ENCODE measurements around the gene TMEM239.
"Not testable (repeated sequence)": the region's sequence is repeated elsewhere in the genome, so short reads cannot be mapped to it uniquely, and the experiment has no call there.

Gene TMEM239

DNA sequence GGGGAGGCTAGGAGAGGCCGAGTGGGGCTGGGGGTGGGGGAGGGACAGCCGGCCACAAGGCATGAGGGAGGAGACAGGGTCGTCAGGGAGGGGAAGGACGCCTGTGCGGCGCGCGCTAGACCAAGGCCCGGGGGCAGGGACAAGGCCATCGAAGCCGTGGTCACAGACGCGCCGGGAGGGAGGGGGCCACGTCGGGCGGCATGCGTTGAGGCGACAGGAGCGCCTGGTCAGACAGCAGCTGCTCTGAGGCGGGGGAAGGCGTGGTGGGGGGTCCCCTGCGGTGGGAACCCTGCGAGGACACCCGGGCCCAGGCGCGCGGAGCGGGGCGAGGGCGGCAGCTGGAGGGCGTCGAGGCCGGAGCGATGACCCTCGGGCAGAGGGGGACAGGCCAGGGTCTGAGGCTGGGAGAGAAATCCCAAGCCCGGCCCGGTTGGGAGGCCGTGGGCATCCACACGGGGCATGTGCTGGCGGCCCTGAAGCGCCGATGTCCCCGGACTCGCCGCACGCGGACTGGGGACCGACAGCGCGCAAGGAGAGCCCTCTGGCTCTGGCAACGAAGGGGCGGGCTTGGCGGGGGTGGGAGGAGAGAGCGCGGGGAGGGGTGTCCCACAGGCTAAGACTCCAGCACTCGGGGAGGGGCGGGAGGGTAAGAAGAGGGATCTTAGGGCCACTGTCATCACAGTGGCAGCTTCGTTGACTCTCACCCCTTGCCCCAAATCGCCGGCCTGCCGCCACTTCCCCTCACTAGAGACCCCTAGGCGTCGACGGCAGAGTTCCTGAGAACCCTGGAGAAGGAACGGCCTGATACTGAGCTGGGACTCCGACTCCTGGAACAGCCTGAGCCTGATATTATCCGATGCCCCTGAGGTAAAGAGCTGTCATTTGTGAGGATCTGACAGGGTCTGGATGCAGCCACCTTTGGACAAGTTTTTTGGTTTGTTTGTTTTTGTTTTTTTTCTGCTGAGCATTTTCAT lies 5.0 kb downstream of the TMEM239 start:
- TF ChIP-seq POLR2A (IDR thresholded peaks at IDR 0.05; ENCODE audit: low read length), result no peak
- TF ChIP-seq GATA1 (IDR thresholded peaks at IDR 0.05; ENCODE audit: low read depth, low read length), result no peak
- no peak for DNase-seq

DNA sequence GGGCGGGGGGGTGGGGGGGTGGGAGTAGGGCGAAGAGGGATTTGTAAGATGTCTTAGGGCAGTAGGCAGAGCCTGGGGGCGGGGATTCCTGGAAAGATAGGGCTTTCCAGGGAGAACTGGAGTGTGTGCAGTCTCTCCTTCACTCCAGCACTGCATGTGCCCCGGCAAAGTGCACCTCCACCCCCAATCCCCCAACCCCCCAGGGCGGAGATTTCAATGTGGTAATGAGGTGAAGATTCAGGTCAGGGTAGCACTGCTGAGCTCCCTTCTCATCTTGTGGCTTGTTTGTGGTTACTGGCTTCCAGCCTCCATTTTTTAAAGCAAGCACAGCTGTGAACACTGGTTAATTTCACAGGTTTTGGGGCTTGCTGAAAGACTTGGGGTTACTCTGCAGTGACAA lies 5.9 kb downstream of the TMEM239 start:
- DNase-seq, result no peak
- no peak for TF ChIP-seq POLR2A (IDR thresholded peaks at IDR 0.05; ENCODE audit: low read length)

DNA sequence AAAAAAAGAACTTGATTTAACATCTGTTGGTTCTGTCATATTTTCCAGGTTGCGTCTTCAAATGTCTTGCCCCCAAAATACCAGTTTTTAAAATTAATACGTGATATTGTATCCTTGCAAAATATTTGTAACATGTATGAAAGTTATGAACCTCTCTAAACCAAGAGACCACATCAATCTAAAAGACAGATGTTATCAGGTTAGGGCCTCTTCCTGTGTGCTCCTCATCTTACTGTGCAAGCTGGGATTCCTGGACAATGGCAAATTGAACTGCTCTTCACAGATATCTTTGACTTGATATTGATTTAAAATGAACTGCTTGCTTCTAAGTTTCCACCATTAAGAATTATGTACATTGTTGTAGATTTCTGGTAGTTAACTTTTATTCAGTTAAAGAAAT lies 9.6 kb downstream of the TMEM239 start:
- no peak for DNase-seq

DNA sequence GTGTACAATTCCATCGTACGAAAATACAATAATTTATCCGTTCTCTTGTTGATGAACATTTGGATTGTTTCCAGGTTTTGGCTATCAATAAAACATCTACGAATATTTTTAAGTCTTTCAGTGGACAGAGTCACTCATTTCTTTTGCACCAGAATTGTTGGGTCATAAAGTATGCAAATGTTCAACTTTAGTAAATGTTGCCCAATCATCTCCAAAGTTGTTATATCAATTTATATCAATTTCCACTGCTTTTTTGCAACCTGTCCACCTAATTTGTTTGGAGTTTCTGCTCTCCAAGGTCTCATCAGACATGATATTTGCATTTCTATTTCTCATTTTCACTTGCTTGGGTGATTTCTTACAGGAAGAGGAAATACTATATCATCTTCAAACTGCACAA lies 10.5 kb downstream of the TMEM239 start:
- DNase-seq, result no peak
- TF ChIP-seq GATA1 (IDR thresholded peaks at IDR 0.05; ENCODE audit: low read depth, low read length), result no peak
- no peak for TF ChIP-seq POLR2A (IDR thresholded peaks at IDR 0.05; ENCODE audit: low read length)

More for the DNA sequence above, 9.6 kb downstream of the TMEM239 start:
- TF ChIP-seq GATA1 (IDR thresholded peaks at IDR 0.05; ENCODE audit: low read depth, low read length) (no peak), POLR2A (IDR thresholded peaks at IDR 0.05; ENCODE audit: low read length) (no peak)

DNA sequence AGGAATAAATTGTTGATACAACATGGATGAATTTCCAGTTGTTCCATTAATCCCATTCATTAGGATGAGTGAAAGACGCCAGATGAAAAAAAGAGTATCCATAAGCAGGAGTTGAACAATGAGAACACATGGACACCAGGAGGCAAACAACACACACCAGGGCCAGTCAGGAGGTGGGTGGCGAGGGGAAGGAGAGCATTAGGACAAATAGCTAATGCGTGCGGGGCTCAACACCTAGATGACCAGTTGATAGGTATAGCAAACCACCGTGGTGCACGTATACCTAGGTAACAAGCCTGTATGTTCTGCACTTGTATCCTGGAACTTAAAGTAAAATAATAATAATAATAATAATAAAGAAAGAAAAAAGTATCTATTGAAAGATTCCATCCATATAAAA lies 13.2 kb downstream of the TMEM239 start:
- DNase-seq, result no peak
- TF ChIP-seq GATA1 (IDR thresholded peaks at IDR 0.05; ENCODE audit: low read depth, low read length) (no peak), POLR2A (IDR thresholded peaks at IDR 0.05; ENCODE audit: low read length) (no peak)

DNA sequence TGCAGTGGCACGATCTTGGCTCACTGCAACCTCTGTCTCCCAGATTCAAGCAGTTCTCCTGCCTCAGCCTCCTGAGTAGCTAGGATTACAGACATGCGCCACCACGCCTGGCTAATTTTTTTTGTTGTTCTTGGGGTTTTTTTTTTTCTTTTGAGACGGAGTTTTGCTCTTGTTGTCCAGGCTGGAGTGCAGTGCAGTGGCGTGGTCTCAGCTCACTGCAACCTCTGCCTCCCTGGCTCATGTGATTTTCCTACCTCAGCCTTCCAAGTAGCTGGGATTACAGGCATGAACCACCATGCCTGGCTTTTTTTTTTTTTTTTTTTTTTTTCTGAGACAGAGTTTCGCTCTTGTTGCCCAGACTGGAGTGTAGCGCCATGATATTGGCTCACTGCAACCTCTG lies 15.0 kb downstream of the TMEM239 start:
- DNase-seq, result not testable (repeated sequence)

DNA sequence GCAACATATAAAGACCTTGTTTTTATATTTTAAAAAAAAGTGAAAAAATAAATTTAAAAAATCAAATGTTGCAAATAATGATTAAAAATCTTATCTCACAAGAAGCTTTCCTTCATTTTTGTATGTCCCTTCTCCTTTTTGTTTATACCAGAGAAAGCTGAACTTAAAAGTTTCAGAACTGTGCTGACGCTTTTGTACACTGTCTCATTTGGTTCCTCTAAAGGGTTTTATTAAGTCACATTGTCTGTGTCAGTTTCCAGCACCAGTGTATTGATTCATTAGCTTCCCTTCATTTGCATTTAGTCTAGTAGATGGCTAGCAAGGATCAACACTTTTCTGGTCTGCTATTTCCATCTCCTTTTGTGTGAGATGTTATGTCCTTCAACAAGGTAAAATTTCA lies 17.6 kb downstream of the TMEM239 start:
- no peak for DNase-seq

DNA sequence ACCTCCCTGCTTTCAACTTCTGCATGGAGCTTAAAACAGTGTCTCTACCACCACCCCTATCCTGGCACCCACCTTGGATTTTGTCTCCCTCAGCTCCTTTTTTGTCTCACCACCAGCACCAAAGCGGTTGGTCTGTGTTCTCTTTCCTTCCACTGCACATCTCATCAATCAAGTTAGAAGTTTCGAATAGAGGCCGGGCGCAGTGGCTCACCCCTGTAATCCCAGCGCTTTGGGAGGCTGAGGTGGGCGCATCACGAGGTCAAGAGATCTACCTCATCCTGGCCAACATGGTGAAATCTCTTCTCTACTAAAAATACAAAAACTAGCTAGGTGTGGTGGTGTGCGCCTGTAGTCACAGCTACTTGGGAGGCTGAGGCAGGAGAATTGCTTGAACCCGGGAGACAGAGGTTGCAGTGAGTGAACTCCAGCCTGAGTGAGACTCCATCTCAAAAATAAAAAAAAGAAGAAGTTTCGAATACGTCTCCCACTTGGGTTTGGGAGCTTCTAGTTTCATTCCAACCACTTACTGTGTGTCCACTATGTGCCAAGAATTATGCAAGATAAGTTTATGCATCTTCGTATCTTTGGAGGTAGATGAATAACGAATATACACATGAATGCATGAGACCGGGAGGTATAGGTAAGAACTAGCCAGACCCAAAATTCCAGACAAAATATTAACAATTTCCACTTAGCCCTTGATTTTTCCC lies 18.4 kb downstream of the TMEM239 start:
- TF ChIP-seq GATA1 (IDR thresholded peaks at IDR 0.05; ENCODE audit: low read depth, low read length), result no peak
- no peak for TF ChIP-seq POLR2A (IDR thresholded peaks at IDR 0.05; ENCODE audit: low read length)

More for the DNA sequence above, 17.6 kb downstream of the TMEM239 start:
- TF ChIP-seq POLR2A (IDR thresholded peaks at IDR 0.05; ENCODE audit: low read length) (no peak), GATA1 (IDR thresholded peaks at IDR 0.05; ENCODE audit: low read depth, low read length) (no peak)

DNA sequence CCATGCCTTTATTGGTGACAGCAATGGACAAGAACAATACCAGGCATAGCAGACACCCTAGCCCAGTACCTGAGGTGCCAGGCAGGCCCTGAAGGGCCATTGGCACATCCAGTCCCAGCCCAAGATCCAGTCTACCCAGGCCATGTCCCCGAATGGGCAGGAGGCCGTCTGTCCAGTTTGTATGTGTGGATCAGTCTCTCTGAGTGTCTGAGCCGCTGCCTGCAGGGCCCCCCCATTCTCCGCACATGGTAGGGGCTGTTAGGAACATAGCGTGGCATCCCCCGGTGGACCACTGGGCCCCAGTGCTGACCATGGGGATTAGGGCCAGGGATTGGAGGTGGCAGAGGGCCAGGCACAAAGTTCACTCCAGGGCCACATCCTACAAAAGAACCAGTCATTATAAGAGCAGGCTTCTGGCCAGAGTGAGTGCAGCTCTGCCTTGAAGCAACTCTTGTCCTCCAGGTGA lies 19.2 kb downstream of the TMEM239 start:
- DNase-seq, result no peak
- TF ChIP-seq POLR2A (IDR thresholded peaks at IDR 0.05; ENCODE audit: low read length), result no peak

More for the DNA sequence above, 18.4 kb downstream of the TMEM239 start:
- DNase-seq, result no peak

DNA sequence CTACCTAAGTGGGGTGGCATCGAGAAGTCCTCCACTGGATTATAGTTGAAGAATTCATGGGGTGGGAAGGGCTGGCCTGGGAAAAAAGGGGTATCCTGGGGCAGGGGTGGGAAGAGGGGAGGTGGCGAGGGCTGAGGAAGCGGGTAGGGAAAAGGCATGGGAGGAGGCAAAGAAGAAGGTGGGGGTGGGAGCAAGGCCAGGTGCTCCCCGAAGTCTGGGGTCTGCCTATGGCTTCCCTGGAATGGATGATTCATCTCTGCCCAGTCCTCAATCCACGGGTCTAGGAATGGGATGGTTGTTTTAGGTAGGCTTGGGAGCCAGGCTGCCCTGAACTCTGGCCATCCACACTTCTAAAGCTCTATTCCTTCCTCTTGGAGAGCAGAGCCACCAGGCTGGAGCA lies 19.9 kb downstream of the TMEM239 start:
- no peak for DNase-seq
- TF ChIP-seq POLR2A (IDR thresholded peaks at IDR 0.05; ENCODE audit: low read length), result no peak
- TF ChIP-seq GATA1 (IDR thresholded peaks at IDR 0.05; ENCODE audit: low read depth, low read length), result no peak

DNA sequence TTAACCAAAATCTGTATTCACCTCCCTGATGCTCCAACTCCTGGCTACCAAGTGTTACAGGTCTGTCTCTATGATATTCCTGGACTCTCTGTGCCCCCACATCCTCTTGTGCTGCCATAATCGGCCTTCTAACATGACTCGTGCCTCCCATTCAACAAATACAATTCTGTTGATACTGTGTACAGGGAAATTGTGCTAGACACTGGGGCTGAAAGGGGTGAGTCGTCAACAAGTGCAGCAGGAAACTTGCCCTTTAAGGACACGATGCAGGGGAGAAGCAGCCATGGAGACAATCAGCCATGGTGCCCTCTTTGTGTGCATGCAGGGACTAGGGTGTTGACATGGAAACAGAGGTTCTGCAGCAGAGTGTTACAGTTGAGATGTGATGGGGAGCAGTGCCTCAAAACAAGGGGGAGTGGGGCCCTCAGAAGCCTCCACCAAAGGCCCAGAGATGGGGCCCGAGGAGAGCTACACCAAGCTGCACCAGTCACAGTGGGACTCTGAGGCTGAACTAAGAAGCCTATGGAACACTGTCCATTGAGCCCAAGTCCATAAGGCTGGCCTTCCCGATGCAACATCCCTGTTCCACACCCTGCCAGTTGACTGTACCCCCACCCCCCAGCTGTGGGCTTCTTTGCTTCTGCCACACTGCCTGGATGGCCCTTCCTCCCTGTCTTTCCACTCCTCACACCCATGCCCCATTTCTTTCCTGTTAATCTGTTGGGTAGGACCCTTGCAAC lies 21.2 kb downstream of the TMEM239 start:
- TF ChIP-seq POLR2A (IDR thresholded peaks at IDR 0.05; ENCODE audit: low read length) (no peak), GATA1 (IDR thresholded peaks at IDR 0.05; ENCODE audit: low read depth, low read length) (no peak)
- no peak for DNase-seq

DNA sequence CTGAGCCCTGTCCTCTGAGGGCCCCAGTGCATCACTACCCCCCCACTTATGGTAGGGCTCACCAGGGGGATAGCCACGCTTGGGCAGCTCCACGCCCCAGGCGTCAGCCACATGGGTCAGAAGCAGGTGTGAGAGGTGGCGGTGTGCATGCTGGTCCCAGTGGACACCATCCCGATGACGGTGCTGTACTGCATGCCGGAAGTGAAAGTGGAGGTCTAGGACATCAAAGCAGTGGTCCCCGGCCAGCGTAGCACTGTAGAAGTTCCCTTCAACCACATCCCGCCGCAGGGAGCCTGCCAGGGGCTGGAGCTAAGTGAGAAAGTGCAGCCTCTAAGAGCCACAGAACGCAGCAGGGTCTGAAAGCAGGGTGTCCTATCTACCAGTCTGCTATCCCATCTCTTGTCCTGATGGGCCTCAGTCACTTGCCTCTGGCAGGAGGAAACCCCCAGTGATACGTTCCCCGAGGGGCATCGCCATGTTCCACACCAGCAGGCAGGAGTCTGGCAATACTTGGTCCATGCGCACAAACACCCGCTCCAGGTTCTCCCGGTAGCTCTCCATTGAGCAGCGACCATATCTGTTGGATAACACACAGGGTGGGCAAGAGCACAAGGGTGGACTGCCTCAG lies 22.1 kb downstream of the TMEM239 start:
- TF ChIP-seq POLR2A (IDR thresholded peaks at IDR 0.05; ENCODE audit: low read length), result no peak
- TF ChIP-seq GATA1 (IDR thresholded peaks at IDR 0.05; ENCODE audit: low read depth, low read length), result no peak
- no peak for DNase-seq

DNA sequence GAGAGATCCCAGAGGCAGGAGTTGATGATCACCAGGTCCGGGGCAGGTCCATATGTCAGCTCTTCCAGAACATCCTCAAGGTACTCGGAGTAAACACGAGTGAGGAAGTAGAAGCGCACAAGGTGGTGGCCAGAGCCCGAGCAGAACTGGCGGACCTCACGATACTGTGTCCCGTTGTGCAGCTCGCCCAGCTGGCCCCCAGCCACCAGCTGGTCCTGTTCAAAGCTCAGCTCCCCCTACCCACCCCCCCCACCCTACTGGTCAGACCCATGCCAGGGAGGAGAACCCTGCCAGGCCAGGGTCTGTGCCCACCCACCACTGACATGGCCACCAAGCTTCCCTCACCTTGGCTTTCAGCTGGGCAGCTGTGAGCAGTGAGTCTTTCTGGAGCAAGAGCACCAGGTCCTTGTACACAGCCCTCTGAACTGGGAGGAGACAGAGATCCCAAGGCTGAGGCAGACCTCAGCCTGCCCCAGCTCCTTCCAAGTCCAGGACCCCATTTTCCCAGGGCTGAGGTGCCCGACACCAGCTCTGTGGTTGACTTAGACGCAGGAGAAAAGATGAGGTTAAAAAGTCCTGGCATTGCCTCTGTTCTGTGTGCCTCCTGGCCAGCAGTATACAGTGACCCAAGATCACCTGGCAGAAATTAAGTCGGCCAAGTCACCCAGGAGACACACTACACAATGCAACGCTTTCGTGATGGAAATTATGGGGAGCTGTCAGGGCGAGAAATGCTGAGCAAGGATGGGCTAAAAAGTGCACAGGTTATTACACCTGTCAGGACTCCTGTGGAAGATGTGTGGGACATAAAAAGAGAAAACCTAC lies 22.9 kb downstream of the TMEM239 start:
- no peak for DNase-seq
- TF ChIP-seq GATA1 (IDR thresholded peaks at IDR 0.05; ENCODE audit: low read depth, low read length) (no peak), POLR2A (IDR thresholded peaks at IDR 0.05; ENCODE audit: low read length) (no peak)
